ACC112 (cell line): ENCODE measurements around the gene CIDEA.
A peak's percentile ranks its signal among the peaks of the same experiment; 100 is the strongest.

Experiments used
- H2AFZ ChIP-seq: fragments of 200-600 bp; sonication (generic); one replicate; pipeline ENCODE4 v1.6.0; 2017; ENCODE audit warnings: antibody characterized with exemption, low read length; ENCODE audit not compliant: unreplicated experiment
- H3K27ac ChIP-seq: fragments of 200-600 bp; sonication (generic); 2 replicates; pipeline ENCODE4 v1.5.1; 2014; ENCODE audit warnings: low read depth, mild to moderate bottlenecking, antibody characterized with exemption, low read length, moderate library complexity
- H3K27me3 ChIP-seq: fragments of 200-600 bp; sonication (generic); 2 replicates; pipeline ENCODE4 v1.6.1; 2014; ENCODE audit warnings: mild to moderate bottlenecking, antibody characterized with exemption, low read length, moderate library complexity, mixed read lengths; ENCODE audit not compliant: insufficient read depth
- H3K36me3 ChIP-seq: fragments of 200-600 bp; sonication (generic); 2 replicates; pipeline ENCODE4 v1.6.1; 2016; ENCODE audit warnings: mild to moderate bottlenecking, antibody characterized with exemption, low read length, moderate library complexity, mixed read lengths; ENCODE audit not compliant: insufficient read depth
- H3K4me1 ChIP-seq: fragments of 200-600 bp; sonication (generic); one replicate; pipeline ENCODE4 v1.6.1; 2016; ENCODE audit warnings: low read length, mixed read lengths; ENCODE audit not compliant: insufficient read depth, unreplicated experiment, control insufficient read depth
- H3K4me3 ChIP-seq: fragments of 200-600 bp; sonication (generic); 2 replicates; pipeline ENCODE4 v1.5.1; 2014; ENCODE audit warnings: mild to moderate bottlenecking, low read depth, low read length
- H3K79me2 ChIP-seq: fragments of 200-600 bp; sonication (generic); one replicate; pipeline ENCODE4 v1.6.0; 2016; ENCODE audit warnings: low read length; ENCODE audit not compliant: control insufficient read depth, unreplicated experiment, insufficient read depth

The CIDEA gene

DNA sequence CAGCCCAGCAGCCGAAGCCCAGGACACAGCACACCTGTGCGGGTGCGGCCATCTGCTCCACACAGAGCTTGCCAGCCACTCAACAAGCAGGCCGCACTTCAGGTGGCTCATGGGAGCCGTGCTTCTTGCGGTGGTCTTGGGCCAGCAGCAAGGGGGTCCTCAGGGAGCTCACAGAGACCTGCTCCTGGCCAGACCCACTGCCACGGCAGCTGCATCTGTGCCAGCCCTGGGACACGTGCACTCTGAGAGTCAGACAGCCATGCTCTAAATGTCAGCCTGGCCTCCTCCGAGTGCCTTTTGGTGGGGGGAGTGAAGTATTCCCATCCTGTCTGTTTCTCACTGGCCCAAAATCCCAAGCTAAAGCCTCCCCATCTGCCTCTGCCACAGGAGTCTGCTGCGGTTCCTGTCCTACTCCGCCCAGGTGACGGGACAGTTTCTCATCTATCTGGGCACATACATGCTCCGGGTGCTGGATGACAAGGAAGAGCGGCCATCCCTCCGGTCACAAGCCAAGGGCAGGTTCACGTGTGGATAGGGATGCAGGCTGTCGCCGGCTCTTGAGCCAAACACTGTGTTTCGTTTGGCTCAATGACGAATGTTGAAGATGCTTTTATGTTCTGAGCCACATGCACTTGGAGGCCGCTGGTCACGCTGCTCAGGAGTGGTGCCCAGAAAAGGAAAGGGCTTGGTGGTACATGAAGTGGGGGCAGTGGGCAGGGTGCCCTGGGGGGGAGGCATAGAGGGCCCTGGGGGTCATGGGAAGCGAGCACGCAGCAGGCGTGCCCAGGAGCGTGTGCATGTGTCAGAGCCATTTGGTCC is 22.8 kb downstream of the CIDEA start:
- Histone ChIP-seq H3K27ac (no peak overlapping the region), H3K79me2 (peaks cover 8% of the 10 kb centered on the region), H3K36me3 (no peaks in the 10 kb centered on the region), H2AFZ (no peak overlapping the region), H3K27me3 (no peaks in the 10 kb centered on the region), H3K4me1 (peaks cover 30% of the 10 kb centered on the region), H3K4me3 (no peak overlapping the region)

- Histone ChIP-seq H3K36me3 (no peaks in the 10 kb centered on the region), H3K4me1 (peaks cover 43% of the 10 kb centered on the region), H3K79me2 (peaks cover 8% of the 10 kb centered on the region), H3K4me3 (peak overlapping the region; percentile 69), H3K27ac (peak overlapping the region; percentile 89), H3K27me3 (no peaks in the 10 kb centered on the region), H2AFZ (no peak overlapping the region)
Measured at GRCh38 chr18:12278215-12278671, 24.1 kb downstream of the CIDEA start.

DNA sequence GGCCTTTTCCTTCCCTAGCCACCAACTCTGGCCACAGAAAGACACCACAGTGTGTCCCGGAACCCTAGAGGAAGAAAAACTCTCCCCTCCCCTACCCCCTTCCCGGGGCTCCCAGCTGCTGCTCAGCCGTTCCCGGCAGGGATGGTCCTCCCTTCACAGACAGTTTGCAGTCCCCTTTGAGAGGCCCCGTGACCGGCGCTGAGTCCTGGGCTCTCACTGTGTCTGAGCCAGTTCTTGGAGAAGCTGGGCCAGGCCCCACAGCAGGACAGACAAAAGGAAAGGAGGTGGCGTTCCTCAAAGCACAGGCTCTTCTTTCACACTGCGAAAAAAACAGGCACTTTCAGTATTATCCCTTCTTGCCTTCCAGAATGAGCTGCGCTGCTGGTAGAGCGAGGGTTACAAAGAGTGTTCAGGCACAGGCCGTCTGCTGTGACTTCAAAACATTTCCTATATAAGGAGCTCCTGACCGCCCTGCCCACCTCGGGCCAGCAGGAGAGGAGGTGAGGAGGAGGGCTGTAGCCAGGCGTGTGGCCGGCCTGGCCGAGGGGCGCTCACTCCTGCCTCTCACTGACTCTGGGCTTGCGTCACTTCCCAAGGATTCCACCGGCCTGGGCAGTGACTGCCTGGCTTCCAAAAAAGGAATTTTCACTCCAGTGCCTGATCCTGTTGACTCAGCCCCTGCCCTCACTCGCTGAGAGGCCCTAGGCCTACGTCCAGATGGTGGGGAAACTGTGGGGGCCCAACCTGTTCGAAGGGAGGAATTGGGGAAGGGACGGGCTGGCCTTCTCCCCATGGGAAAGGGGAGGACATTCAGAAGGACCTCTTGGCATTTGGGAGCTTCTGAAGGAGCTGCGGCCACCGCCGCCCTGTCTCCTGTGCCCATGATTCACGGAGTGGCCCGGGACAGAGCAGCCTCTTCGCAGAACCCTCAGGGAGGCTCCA is 24.9 kb downstream of the CIDEA start:
- Histone ChIP-seq H3K27me3 (no peaks in the 10 kb centered on the region), H2AFZ (peak overlapping the region; percentile 87), H3K36me3 (no peaks in the 10 kb centered on the region), H3K79me2 (peaks cover 8% of the 10 kb centered on the region), H3K27ac (peak overlapping the region; percentile 89), H3K4me1 (peaks cover 43% of the 10 kb centered on the region), H3K4me3 (peak overlapping the region; percentile 69)

- Histone ChIP-seq H2AFZ (no peak overlapping the region), H3K27me3 (no peaks in the 10 kb centered on the region), H3K79me2 (peaks cover 8% of the 10 kb centered on the region), H3K27ac (peak overlapping the region; percentile 89), H3K4me1 (peaks cover 43% of the 10 kb centered on the region), H3K36me3 (no peaks in the 10 kb centered on the region), H3K4me3 (peak overlapping the region; percentile 69)
Measured at GRCh38 chr18:12279781-12280531, 25.8 kb downstream of the CIDEA start.

- Histone ChIP-seq H3K79me2 (peaks cover 8% of the 10 kb centered on the region), H3K36me3 (no peaks in the 10 kb centered on the region), H3K4me1 (peaks cover 43% of the 10 kb centered on the region), H2AFZ (no peak overlapping the region), H3K27ac (peak overlapping the region; percentile 87), H3K4me3 (peak overlapping the region; percentile 34; the same call in 1 of the 2 replicates), H3K27me3 (no peaks in the 10 kb centered on the region)
Measured at GRCh38 chr18:12281861-12282260, 27.7 kb downstream of the CIDEA start.

GRCh38 chr18:12282442-12283039 is 28.4 kb downstream of the CIDEA start:
- Histone ChIP-seq H3K36me3 (no peaks in the 10 kb centered on the region), H3K79me2 (peaks cover 8% of the 10 kb centered on the region), H3K4me1 (peaks cover 43% of the 10 kb centered on the region), H3K27ac (peak overlapping the region; percentile 87), H3K4me3 (peak overlapping the region; percentile 34), H3K27me3 (no peaks in the 10 kb centered on the region), H2AFZ (no peak overlapping the region)

DNA sequence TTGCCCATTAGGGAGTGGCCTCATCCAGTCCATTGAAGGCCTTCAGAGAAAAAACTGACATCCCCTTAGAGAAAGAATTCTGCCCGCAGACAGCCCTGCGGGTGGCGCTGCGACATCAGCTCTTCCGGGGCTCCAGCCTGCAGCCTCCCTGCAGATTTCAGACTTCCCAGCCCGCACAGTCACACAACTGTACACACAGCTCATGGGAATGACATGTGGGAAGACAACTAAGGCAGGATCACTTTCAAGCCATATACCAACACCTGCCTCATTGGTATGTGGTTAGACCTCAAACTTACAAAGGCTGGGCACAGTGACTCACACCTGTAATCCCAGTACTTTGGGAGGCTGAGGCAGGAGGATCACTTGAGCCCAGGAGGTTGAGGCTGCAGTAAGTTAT is 29.1 kb downstream of the CIDEA start:
- no peaks in the 10 kb centered on the region for H3K27me3 ChIP-seq
- H3K4me3 ChIP-seq, result no peak overlapping the region
- H3K79me2 ChIP-seq, result peaks cover 8% of the 10 kb centered on the region
- H2AFZ ChIP-seq, result no peak overlapping the region
- H3K36me3 ChIP-seq, result no peaks in the 10 kb centered on the region
- H3K27ac ChIP-seq, result peak overlapping the region; percentile 87; the same call in 1 of the 2 replicates
- H3K4me1 ChIP-seq, result peaks cover 37% of the 10 kb centered on the region

DNA sequence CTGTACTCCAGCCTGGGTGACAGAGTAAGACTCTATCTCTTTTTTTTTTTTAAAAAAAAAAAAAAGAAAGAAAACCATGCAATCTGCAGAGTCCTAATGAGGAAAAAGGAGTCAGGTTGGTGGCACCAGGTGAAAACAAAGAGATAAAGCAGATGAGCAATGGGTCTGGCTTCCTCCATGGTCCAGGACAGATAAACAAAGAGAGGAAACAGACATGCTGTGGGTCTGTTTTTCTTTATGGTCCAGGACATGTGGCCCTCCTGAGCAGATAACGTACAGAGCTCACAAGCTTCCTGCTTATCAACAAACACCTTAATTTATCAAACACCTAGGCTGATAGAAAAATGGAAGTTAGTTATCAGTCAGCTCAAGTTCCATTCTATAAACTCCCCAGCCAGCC is 29.5 kb downstream of the CIDEA start:
- H3K4me3 ChIP-seq, result no peak overlapping the region
- peaks cover 37% of the 10 kb centered on the region for H3K4me1 ChIP-seq
- H2AFZ ChIP-seq, result no peak overlapping the region
- H3K36me3 ChIP-seq, result no peaks in the 10 kb centered on the region
- H3K27ac ChIP-seq, result no peak overlapping the region
- H3K27me3 ChIP-seq, result no peaks in the 10 kb centered on the region
- peaks cover 8% of the 10 kb centered on the region for H3K79me2 ChIP-seq

DNA sequence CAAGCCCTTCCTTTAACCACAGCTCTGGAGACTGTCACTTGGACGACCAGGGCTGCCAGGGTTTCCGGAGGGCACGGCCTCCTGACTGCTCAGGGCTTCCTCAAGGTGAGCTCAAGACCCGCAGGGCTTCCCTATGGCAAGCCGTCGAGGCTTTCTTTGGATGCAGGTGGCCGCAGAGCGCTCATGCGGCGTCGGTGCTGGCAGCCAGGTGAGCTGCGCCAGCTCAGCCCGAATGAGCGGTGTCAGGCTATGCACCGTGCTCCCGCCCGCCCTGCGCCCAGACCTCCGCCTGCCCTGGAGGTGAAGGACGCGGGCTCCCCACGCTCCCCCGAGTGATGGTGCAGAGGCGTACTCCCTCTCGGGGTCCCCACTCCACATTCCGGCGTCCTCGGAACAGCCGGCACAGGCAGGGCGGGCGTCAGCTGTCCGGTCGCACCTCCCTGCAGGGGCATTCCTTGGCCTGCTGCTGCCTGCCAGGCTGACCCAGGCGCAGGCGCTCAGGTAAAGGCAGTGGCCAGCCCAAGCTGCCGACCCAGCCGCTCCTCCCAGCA is 33.0 kb downstream of the CIDEA start:
- H2AFZ ChIP-seq, result no peak overlapping the region
- H3K27ac ChIP-seq, result no peak overlapping the region
- no peaks in the 10 kb centered on the region for H3K36me3 ChIP-seq
- H3K4me1 ChIP-seq, result peaks cover 20% of the 10 kb centered on the region
- H3K4me3 ChIP-seq, result peak overlapping the region; percentile 79
- no peaks in the 10 kb centered on the region for H3K79me2 ChIP-seq
- no peaks in the 10 kb centered on the region for H3K27me3 ChIP-seq
